Stimulated activated CD4-positive, alpha-beta T cell treated with anti-CD3 and anti-CD28 coated beads, Interleukin-4, amount 100 ng/mL, for 24 hours (primary cell): ENCODE measurements around the gene RAP2B.

Experiments
- DNase-seq: peaks from one replicate; pipeline ENCODE4 v3.0.0-alpha.2; 2020

Gene RAP2B

GRCh38 chr3:153209596-153209995 lies 47.6 kb downstream of the RAP2B start:
- no peak for DNase-seq

DNA sequence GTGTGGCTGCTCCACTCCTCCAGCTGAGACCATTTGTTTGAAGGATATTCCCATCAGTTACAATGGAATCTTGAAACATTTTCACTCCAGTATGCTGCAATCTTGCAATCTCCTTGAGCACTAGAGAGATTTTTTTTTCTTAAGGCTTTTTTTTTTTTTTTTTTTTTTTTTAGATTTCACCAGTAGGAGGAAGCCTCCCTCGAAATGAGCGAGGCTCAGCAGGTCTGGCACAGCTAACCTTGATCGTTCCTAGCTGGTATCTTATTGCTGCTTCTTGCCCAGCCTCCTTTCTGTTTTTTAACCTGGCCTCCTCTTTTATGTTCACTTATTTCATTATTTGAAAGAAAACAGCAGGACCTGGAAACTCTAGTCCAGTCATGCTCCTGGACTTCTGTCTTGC lies 48.1 kb downstream of the RAP2B start:
- no peak for DNase-seq

DNA sequence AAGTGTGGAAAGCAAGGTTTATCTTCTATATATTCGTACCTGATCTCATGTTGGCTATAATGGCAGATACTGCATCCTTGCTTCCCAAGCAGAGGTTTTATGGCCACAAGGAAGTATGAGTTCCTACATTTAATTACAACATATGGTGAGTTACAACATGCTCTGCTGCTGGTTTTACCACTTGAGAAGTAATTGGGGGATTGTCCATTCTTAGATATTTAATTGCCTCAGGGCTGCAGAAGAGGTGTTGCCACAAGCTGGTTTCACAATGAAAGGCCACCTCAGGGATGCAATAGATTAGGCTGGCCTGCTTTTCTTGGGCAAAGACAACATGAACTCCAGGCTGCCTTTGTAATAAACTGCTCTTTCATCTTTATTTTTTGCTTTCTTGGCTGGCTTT lies 48.6 kb downstream of the RAP2B start:
- no peak for DNase-seq

DNA sequence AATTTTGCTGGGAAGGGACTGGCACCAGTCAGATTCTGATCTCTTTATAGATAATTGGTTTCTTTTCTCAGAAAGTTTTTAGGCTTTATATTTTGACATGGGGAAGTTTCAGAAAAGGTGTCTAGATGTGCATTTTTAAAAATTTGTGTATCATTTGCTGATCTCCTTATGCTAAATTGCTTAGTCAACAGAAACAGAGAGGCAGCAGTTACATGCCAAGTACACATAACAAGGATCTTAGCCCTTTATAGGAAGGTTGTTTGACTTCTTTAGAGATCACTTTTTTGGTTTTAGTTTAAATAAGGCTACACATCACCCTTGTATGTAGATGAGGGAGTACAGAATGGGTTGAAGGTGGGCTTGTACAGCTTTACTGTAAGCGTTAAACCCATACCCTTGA lies 53.5 kb downstream of the RAP2B start:
- DNase-seq, result no peak

DNA sequence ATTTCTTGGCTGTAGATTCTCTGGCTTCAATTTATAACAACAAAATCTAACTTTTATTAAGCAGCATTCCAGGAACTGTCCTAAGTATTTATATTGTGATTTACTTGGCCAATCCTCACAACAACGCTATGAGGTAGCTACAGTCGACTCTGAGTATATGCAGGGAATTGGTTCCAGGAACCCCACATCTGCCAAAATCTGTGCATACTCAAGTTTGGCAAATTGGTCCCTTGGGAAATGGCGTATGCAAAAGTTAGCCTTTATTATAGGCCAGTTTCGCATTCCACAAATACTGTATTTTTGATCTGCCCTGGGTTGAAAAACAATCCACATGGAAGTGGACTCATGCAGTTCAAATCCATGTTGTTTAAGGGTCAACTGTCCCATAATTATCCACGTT lies 53.9 kb downstream of the RAP2B start:
- no peak for DNase-seq

DNA sequence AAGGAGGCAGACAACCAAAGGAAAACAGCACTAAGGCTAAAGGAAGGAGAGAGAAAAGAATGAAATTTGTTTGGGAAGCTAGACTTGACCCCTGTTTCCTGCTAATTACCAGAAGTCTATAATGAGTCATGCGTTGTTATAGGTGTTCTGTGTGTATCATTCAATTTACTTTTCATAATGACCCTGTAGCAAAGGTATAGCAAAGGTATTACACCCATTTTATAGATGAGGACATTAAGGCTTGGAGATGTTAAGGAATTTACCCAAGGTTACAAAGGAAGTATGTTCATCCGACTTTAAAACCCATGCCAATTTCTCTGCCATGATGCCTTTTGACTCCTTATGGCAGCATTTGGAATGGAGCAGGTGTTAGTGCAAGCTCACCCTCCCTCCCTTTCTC lies 54.9 kb downstream of the RAP2B start:
- DNase-seq, result no peak

DNA sequence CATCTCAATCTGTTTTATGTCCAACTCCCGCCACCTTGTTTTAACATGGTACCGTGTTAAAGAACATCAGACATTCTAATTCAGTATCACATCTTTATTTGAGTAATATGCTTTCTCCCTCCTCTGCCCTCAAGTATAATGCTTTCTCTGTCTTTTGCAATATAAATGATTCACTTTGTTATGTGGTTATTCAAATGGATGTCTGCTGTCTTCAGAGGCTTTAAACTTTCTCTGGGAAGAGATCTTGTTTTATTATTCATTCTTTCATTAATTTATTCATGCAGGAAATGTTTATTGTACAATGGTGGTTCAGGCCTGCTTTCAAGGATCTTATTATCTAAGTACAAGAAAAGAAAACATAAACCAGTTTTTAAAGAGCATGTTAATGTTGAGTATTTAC lies 57.1 kb downstream of the RAP2B start:
- DNase-seq, result no peak
